ENCODE results near the gene CTNND2. TPM values are rescaled to one million over a fixed set of nuclear protein-coding genes. Genes with fewer than 3 reads are reported as not detected.

Gene CTNND2
- total RNA-seq, 1 experiment from 2014 or later, result not detected

- H3K9me3 ChIP-seq (ENCODE audit: low read depth, low read length, poor library complexity, severe bottlenecking), result peaks cover under 1% of the 10 kb centered on the region
- TF ChIP-seq CTCF (conservative IDR thresholded peaks at IDR 0.05; ENCODE audit: low read depth, low read length) (no peak), EZH2 (IDR thresholded peaks at IDR 0.05; ENCODE audit: borderline replicate concordance, low read depth, low read length, poor library complexity, severe bottlenecking) (no peak)
- H3K27ac ChIP-seq (ENCODE audit: low read depth, low read length, poor library complexity, severe bottlenecking), result no peak overlapping the region
- intact Hi-C loops (cut with micrococcal nuclease; ENCODE audit: unreplicated experiment), result no loop called here
- DNase-seq (ENCODE audit: low spot score), result no peak
- BruUV-seq (replicated peaks), result no TSS peak
- no peaks in the 10 kb centered on the region for H3K4me1 ChIP-seq (ENCODE audit: insufficient read depth, low read length, poor library complexity, severe bottlenecking)
- ChIA-PET POLR2A (ENCODE audit: low non-redundant PET) (no interaction called here), CTCF (no interaction called here)
- no peaks in the 10 kb centered on the region for H3K27me3 ChIP-seq (replicated peaks; ENCODE audit: insufficient read depth, low read depth, low read length, poor library complexity)
- no peak overlapping the region for H3K4me3 ChIP-seq (ENCODE audit: low read depth, low read length, poor library complexity, severe bottlenecking)
- no peaks in the 10 kb centered on the region for H3K36me3 ChIP-seq (ENCODE audit: insufficient read depth, low read length, poor library complexity, severe bottlenecking)
Observed at GRCh38 chr5:11658376-11658775, 245.9 kb downstream of the CTNND2 start.

GRCh38 chr5:11656916-11657315, 247.3 kb downstream of the CTNND2 start:
- peaks cover 3% of the 10 kb centered on the region for H3K9me3 ChIP-seq (ENCODE audit: low read depth, low read length, poor library complexity, severe bottlenecking)
- CTCF ChIA-PET, result no interaction called here
- H3K36me3 ChIP-seq (ENCODE audit: insufficient read depth, low read length, poor library complexity, severe bottlenecking), result no peaks in the 10 kb centered on the region
- POLR2A ChIA-PET (ENCODE audit: low non-redundant PET), result no interaction called here
- BruUV-seq (replicated peaks), result no TSS peak
- H3K27me3 ChIP-seq (replicated peaks; ENCODE audit: insufficient read depth, low read depth, low read length, poor library complexity), result no peaks in the 10 kb centered on the region
- intact Hi-C loops (cut with micrococcal nuclease; ENCODE audit: unreplicated experiment), result no loop called here
- H3K27ac ChIP-seq (ENCODE audit: low read depth, low read length, poor library complexity, severe bottlenecking), result no peak overlapping the region
- no peak overlapping the region for H3K4me3 ChIP-seq (ENCODE audit: low read depth, low read length, poor library complexity, severe bottlenecking)
- no peaks in the 10 kb centered on the region for H3K4me1 ChIP-seq (ENCODE audit: insufficient read depth, low read length, poor library complexity, severe bottlenecking)
- no peak for TF ChIP-seq CTCF (conservative IDR thresholded peaks at IDR 0.05; ENCODE audit: low read depth, low read length)
- TF ChIP-seq EZH2 (IDR thresholded peaks at IDR 0.05; ENCODE audit: borderline replicate concordance, low read depth, low read length, poor library complexity, severe bottlenecking), result no peak
- no peak for DNase-seq (ENCODE audit: low spot score)

- H3K27ac ChIP-seq (ENCODE audit: low read depth, low read length, poor library complexity, severe bottlenecking), result no peak overlapping the region
- no peaks in the 10 kb centered on the region for H3K4me1 ChIP-seq (ENCODE audit: insufficient read depth, low read length, poor library complexity, severe bottlenecking)
- peaks cover 3% of the 10 kb centered on the region for H3K9me3 ChIP-seq (ENCODE audit: low read depth, low read length, poor library complexity, severe bottlenecking)
- ChIA-PET CTCF (no interaction called here), POLR2A (ENCODE audit: low non-redundant PET) (no interaction called here)
- BruUV-seq (replicated peaks), result no TSS peak
- H3K27me3 ChIP-seq (replicated peaks; ENCODE audit: insufficient read depth, low read depth, low read length, poor library complexity), result no peaks in the 10 kb centered on the region
- TF ChIP-seq CTCF (conservative IDR thresholded peaks at IDR 0.05; ENCODE audit: low read depth, low read length), result no peak
- TF ChIP-seq EZH2 (IDR thresholded peaks at IDR 0.05; ENCODE audit: borderline replicate concordance, low read depth, low read length, poor library complexity, severe bottlenecking), result no peak
- no peak overlapping the region for H3K4me3 ChIP-seq (ENCODE audit: low read depth, low read length, poor library complexity, severe bottlenecking)
- no peaks in the 10 kb centered on the region for H3K36me3 ChIP-seq (ENCODE audit: insufficient read depth, low read length, poor library complexity, severe bottlenecking)
- intact Hi-C loops (cut with micrococcal nuclease; ENCODE audit: unreplicated experiment), result no loop called here
- no peak for DNase-seq (ENCODE audit: low spot score)
Observed at GRCh38 chr5:11655681-11656080, 248.6 kb downstream of the CTNND2 start.

Data from A673 (cell line).